T-helper 1 cell treated with Interleukin-12 subunit alpha and Interleukin-12 subunit beta and Interleukin-4 antibody, amounts not matched to agents 30 μg/mL and 1 μg/mL, for 36 hours (primary cell): Measurements from ENCODE around the gene CLIC5.

Experiments
- H3K27ac Mint-ChIP-seq: one replicate; pipeline ENCODE4 v1.8.0; 2021; ENCODE audit warnings: mild to moderate bottlenecking, mixed read lengths
- H3K27me3 Mint-ChIP-seq: one replicate; pipeline ENCODE4 v1.8.0; 2021; ENCODE audit warnings: low read depth, mixed read lengths
- H3K36me3 Mint-ChIP-seq: one replicate; pipeline ENCODE4 v1.8.0; 2021; ENCODE audit warnings: low read depth, mixed read lengths
- H3K4me1 Mint-ChIP-seq: one replicate; pipeline ENCODE4 v1.8.0; 2021; ENCODE audit warnings: low read depth, mixed read lengths
- H3K4me3 Mint-ChIP-seq: one replicate; pipeline ENCODE4 v1.8.0; 2021; ENCODE audit warnings: mild to moderate bottlenecking, moderate library complexity, mixed read lengths
- H3K9me3 Mint-ChIP-seq: one replicate; pipeline ENCODE4 v1.8.0; 2021; ENCODE audit warnings: mixed read lengths

Gene CLIC5

GRCh38 chr6:45991189-45991588 is 24.5 kb downstream of the CLIC5 start:
- H3K27me3 Mint-ChIP-seq, result no peaks in the 10 kb centered on the region
- H3K4me1 Mint-ChIP-seq, result no peaks in the 10 kb centered on the region
- no peak overlapping the region for H3K4me3 Mint-ChIP-seq
- no peaks in the 10 kb centered on the region for H3K9me3 Mint-ChIP-seq
- H3K27ac Mint-ChIP-seq, result no peak overlapping the region
- no peaks in the 10 kb centered on the region for H3K36me3 Mint-ChIP-seq

DNA sequence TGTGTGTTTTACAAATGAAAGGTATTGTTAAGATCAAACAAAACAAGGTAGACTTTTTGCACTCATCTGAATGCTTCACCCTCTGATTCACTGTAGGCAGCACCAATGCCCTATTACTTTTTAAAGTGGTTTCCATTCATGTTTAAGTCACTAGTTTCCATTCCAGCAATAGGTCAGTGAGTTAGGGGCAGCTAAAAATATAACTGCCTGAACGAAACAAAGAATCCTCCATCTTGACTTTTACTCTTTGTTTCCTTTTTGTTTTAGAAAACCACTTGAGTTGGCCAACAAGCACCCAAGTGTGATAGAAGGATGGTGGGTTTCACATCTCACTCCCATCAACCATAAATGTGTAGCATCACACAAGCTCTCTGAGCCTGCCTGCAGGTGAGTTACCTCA is 25.5 kb downstream of the CLIC5 start:
- H3K36me3 Mint-ChIP-seq, result no peaks in the 10 kb centered on the region
- H3K27ac Mint-ChIP-seq, result no peak overlapping the region
- no peaks in the 10 kb centered on the region for H3K9me3 Mint-ChIP-seq
- no peak overlapping the region for H3K4me3 Mint-ChIP-seq
- no peaks in the 10 kb centered on the region for H3K27me3 Mint-ChIP-seq
- no peaks in the 10 kb centered on the region for H3K4me1 Mint-ChIP-seq

- H3K4me1 Mint-ChIP-seq, result peaks cover 3% of the 10 kb centered on the region
- H3K27ac Mint-ChIP-seq, result no peak overlapping the region
- H3K27me3 Mint-ChIP-seq, result no peaks in the 10 kb centered on the region
- no peaks in the 10 kb centered on the region for H3K9me3 Mint-ChIP-seq
- H3K36me3 Mint-ChIP-seq, result no peaks in the 10 kb centered on the region
- no peak overlapping the region for H3K4me3 Mint-ChIP-seq
Observed at GRCh38 chr6:45988635-45989034, 27.0 kb downstream of the CLIC5 start.

DNA sequence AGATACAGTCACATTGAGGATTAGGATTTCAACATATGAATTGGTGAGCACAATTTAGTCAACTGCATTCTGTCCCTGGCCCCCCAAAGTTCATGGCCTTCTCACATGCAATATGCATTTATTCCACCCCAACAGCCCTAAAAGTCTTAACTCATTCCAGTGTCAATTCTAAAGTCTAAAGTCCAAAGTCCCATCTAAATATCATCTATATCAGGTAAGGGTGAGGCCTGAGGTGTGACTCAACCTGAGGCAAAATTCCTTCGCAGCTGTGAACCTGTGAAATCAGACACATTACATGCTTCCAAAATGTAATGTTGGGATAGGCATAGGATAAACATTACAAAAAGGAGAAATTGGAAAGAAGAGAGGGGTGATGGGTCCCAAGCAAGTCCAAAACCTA is 27.8 kb downstream of the CLIC5 start:
- no peaks in the 10 kb centered on the region for H3K36me3 Mint-ChIP-seq
- peaks cover 3% of the 10 kb centered on the region for H3K4me1 Mint-ChIP-seq
- no peaks in the 10 kb centered on the region for H3K27me3 Mint-ChIP-seq
- no peaks in the 10 kb centered on the region for H3K9me3 Mint-ChIP-seq
- no peak overlapping the region for H3K27ac Mint-ChIP-seq
- no peak overlapping the region for H3K4me3 Mint-ChIP-seq

GRCh38 chr6:45986746-45987274 is 28.9 kb downstream of the CLIC5 start:
- Mint-ChIP-seq H3K27me3 (no peaks in the 10 kb centered on the region), H3K4me1 (peaks cover 3% of the 10 kb centered on the region), H3K9me3 (no peaks in the 10 kb centered on the region), H3K4me3 (no peak overlapping the region), H3K27ac (no peak overlapping the region), H3K36me3 (no peaks in the 10 kb centered on the region)

GRCh38 chr6:45984788-45985425 is 30.8 kb downstream of the CLIC5 start:
- Mint-ChIP-seq H3K4me1 (peaks cover 3% of the 10 kb centered on the region), H3K27ac (no peak overlapping the region), H3K4me3 (no peak overlapping the region), H3K27me3 (no peaks in the 10 kb centered on the region), H3K9me3 (no peaks in the 10 kb centered on the region), H3K36me3 (no peaks in the 10 kb centered on the region)

DNA sequence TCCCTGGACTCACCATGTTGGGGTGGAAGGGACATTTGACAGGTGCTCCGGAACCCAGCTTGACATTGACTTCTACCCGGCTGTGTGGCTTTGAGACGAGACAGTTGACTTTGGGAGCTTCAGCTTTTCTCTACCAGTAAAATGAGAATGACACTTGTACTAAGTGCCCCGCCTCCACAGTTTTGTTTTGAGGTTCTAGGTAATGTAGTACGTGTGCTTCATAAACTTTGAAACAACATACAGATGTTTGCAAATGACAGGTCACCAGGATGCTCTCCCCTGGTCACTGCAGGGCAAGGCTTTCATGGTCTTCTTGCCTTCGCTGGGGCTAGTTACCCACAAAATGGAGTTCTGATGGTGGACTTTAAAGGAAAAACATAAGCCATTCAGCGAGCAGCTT is 31.3 kb downstream of the CLIC5 start:
- Mint-ChIP-seq H3K27me3 (no peaks in the 10 kb centered on the region), H3K4me3 (no peak overlapping the region), H3K36me3 (no peaks in the 10 kb centered on the region), H3K9me3 (no peaks in the 10 kb centered on the region), H3K4me1 (peaks cover 3% of the 10 kb centered on the region), H3K27ac (no peak overlapping the region)

- H3K27me3 Mint-ChIP-seq, result peaks cover 2% of the 10 kb centered on the region
- H3K4me3 Mint-ChIP-seq, result no peak overlapping the region
- H3K9me3 Mint-ChIP-seq, result no peaks in the 10 kb centered on the region
- no peak overlapping the region for H3K27ac Mint-ChIP-seq
- H3K36me3 Mint-ChIP-seq, result no peaks in the 10 kb centered on the region
- H3K4me1 Mint-ChIP-seq, result peaks cover 3% of the 10 kb centered on the region
Observed at GRCh38 chr6:45983062-45983461, 32.6 kb downstream of the CLIC5 start.

DNA sequence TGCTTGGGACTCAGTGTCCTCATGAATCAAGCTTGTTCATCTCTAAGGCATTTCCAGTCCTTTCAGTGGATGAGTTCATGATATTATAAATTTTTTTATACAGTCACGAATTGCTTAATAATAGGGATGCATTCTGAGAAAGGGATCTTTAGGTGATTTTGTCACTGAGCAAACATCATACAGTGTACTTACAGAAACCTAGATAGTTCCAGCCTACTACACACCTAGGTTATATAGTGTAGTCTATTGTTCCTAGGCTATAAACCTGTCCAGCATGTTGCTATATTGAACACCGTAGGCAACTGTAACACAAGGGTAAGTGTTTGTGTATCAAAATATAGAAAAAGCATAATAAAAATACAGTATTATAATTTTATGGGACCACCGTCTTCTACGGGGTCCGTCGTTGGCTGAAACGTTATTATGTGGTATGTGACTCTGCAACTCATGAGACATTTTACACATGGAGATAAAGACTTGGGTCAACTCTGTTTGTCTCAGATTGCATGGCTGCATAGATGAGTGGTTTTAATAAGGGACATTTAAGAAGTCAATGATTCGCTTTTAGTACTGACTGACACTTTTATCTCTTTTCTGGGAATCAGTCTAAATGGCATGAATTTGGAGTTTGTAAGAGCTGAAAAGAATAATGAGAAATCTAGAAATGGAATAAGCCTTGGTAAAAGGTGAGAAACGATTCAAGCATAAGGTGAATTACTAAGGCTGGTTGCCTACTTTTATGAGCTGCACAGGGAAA is 33.2 kb downstream of the CLIC5 start:
- no peaks in the 10 kb centered on the region for H3K9me3 Mint-ChIP-seq
- H3K4me3 Mint-ChIP-seq, result no peak overlapping the region
- H3K27me3 Mint-ChIP-seq, result peaks cover 8% of the 10 kb centered on the region
- H3K36me3 Mint-ChIP-seq, result no peaks in the 10 kb centered on the region
- H3K27ac Mint-ChIP-seq, result no peak overlapping the region
- peaks cover 3% of the 10 kb centered on the region for H3K4me1 Mint-ChIP-seq

- Mint-ChIP-seq H3K27ac (no peak overlapping the region), H3K4me3 (no peak overlapping the region), H3K4me1 (peaks cover 3% of the 10 kb centered on the region), H3K27me3 (peaks cover 9% of the 10 kb centered on the region), H3K36me3 (no peaks in the 10 kb centered on the region), H3K9me3 (no peaks in the 10 kb centered on the region)
Observed at GRCh38 chr6:45981046-45981445, 34.6 kb downstream of the CLIC5 start.

- Mint-ChIP-seq H3K4me1 (no peaks in the 10 kb centered on the region), H3K27ac (no peak overlapping the region), H3K36me3 (no peaks in the 10 kb centered on the region), H3K4me3 (no peak overlapping the region), H3K27me3 (peaks cover 9% of the 10 kb centered on the region), H3K9me3 (no peaks in the 10 kb centered on the region)
Observed at GRCh38 chr6:45979311-45979710, 36.3 kb downstream of the CLIC5 start.

GRCh38 chr6:45974596-45974995 is 41.1 kb downstream of the CLIC5 start:
- Mint-ChIP-seq H3K27ac (no peak overlapping the region), H3K36me3 (no peaks in the 10 kb centered on the region), H3K4me1 (peaks cover 5% of the 10 kb centered on the region), H3K9me3 (no peaks in the 10 kb centered on the region), H3K27me3 (peaks cover 9% of the 10 kb centered on the region), H3K4me3 (no peak overlapping the region)

DNA sequence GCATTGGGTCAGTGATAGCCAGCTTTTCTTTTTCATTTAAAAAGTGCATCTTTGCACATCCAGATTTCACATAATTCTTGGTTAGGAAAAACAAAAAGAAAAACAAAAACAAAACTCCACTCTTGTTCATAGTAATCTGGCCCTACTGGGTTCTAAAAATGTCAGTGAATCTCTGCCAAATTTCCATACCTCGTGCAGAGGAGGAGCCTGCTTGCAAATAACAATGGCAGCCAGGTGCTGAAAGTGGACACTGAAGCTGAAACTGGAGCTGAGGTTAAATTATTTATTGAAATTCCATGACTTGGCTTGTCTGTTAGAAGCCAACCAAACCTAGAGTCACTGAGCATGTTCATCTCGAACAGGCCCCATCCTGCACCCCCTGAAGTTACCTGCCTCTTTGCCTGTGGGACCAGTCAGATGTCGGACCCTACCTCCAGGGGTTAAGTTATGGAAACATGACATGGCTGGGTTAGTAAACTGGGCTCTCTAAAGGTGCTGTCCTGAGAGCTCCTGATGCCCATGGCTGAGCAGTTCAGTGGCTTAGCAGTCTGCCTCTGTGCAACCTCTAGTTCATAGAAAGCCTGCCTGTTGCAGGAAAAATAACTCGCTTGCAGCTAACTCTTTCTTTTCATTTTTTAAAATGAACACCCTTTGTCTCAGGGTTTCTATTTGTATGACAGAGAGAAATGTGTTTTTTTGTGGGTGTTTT is 42.7 kb downstream of the CLIC5 start:
- no peak overlapping the region for H3K27ac Mint-ChIP-seq
- peaks cover 5% of the 10 kb centered on the region for H3K4me1 Mint-ChIP-seq
- no peaks in the 10 kb centered on the region for H3K36me3 Mint-ChIP-seq
- no peaks in the 10 kb centered on the region for H3K9me3 Mint-ChIP-seq
- peaks cover 5% of the 10 kb centered on the region for H3K27me3 Mint-ChIP-seq
- no peak overlapping the region for H3K4me3 Mint-ChIP-seq

DNA sequence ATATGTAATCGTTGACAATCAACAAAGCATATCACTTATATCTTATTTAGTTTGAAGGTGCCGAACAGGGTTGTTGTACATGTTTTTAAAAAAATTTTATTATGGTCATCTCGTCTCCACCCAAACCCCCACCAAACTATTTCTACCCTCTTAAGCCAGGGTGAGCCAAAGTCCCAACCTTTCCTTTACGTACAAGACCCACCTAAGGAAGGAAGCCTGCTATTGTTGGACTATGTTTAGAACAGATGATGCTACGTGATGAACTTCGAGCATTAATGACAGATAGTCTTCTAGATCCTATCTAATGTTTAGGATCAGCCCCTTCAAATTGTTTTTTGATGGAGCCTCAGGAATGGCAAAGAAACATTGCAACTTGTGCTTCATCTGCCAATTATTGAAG is 44.4 kb downstream of the CLIC5 start:
- Mint-ChIP-seq H3K4me1 (peaks cover 5% of the 10 kb centered on the region), H3K27ac (no peak overlapping the region), H3K9me3 (no peaks in the 10 kb centered on the region), H3K27me3 (peaks cover 4% of the 10 kb centered on the region), H3K4me3 (no peak overlapping the region), H3K36me3 (no peaks in the 10 kb centered on the region)

DNA sequence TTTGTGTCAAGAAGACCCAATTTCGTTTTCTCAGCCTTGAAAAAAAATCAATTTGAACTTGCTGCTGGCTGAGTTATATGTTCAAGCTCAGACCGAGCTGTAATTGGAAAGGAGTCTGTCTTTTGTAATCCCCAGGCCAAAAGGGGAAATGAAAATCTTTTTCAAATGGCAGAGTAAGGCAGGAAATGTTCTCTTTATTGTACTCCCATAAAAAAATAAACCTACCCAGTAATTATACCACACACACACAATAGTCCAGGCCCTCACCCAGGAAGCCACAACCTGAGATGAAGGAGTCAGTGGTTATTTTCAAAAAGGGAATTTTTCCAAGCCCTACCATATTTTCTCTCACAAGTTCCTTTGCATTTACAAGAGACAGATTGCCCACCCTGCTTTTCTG is 45.3 kb downstream of the CLIC5 start:
- Mint-ChIP-seq H3K4me3 (no peak overlapping the region), H3K27ac (no peak overlapping the region), H3K36me3 (no peaks in the 10 kb centered on the region), H3K9me3 (peaks cover 4% of the 10 kb centered on the region), H3K27me3 (peaks cover 9% of the 10 kb centered on the region), H3K4me1 (peaks cover 5% of the 10 kb centered on the region)
